ENCODE results near the gene ADAM12.

- no peak for TF ChIP-seq EZH2phosphoT487 (IDR thresholded peaks at IDR 0.05; ENCODE audit: low read depth)
- TF ChIP-seq CTCF (IDR thresholded peaks at IDR 0.05; ENCODE audit: low read depth, low read length), result no peak
Measured at GRCh38 chr10:126140746-126141273, 247.5 kb downstream of the ADAM12 start.

Data from OCI-LY3 (cell line).